WTC11 (cell line): ENCODE results near the gene KCTD21. TPM values are rescaled to one million over a fixed set of nuclear protein-coding genes. Genes with fewer than 3 reads are reported as not detected.

ENCODE experiments used
- ATAC-seq: fragments of 200-7000 bp; cut with Tn5 transposase; 2 replicates; pipeline ENCODE4 v1.10.0; 2021; ENCODE audit warnings: mild to moderate bottlenecking, moderate library complexity
- CTCF ChIA-PET: fragments of 300-600 bp; sonication (Branson Sonifier 250); formaldehyde crosslinking; loops from one replicate; lab custom pipeline; 2021; ENCODE audit warnings: antibody characterized with exemption; lab: Charles Lee
- POLR2A ChIA-PET: fragments of 350-600 bp; sonication (Branson Sonifier 250); formaldehyde crosslinking; loops from one replicate; lab custom pipeline; 2021; ENCODE audit warnings: antibody characterized with exemption; lab: Charles Lee
- DNase-seq: peaks from one replicate; pipeline ENCODE4 v3.0.0; 2021; ENCODE audit warnings: low spot score
- H3K27ac Mint-ChIP-seq: 2 replicates; pipeline ENCODE4 v1.8.0; 2021; ENCODE audit warnings: mixed read lengths
- H3K27me3 Mint-ChIP-seq: 2 replicates; pipeline ENCODE4 v1.8.0; 2021; ENCODE audit warnings: low read depth, mild to moderate bottlenecking, moderate library complexity, mixed read lengths
- H3K36me3 Mint-ChIP-seq: 2 replicates; pipeline ENCODE4 v1.8.0; 2021; ENCODE audit warnings: mixed read lengths
- H3K4me1 Mint-ChIP-seq: 2 replicates; pipeline ENCODE4 v1.8.0; 2022; ENCODE audit warnings: mixed read lengths
- H3K4me3 Mint-ChIP-seq: 2 replicates; pipeline ENCODE4 v1.8.0; 2021; ENCODE audit warnings: mild to moderate bottlenecking, moderate library complexity, mixed read lengths
- H3K9me3 Mint-ChIP-seq: 2 replicates; pipeline ENCODE4 v1.8.0; 2021; ENCODE audit warnings: mixed read lengths
- ESRRA ChIP-seq: sonication (generic); formaldehyde crosslinking; IDR thresholded peaks from 2 replicates; pipeline ENCODE4 v1.8.1; 2022; ENCODE audit warnings: mild to moderate bottlenecking, missing genetic modification reagents, borderline replicate concordance
- ETV6 ChIP-seq: sonication (generic); formaldehyde crosslinking; IDR thresholded peaks from 2 replicates; pipeline ENCODE4 v1.8.1; 2022; ENCODE audit warnings: mild to moderate bottlenecking, missing genetic modification reagents
- FOXP1 ChIP-seq: sonication (generic); formaldehyde crosslinking; IDR thresholded peaks from 2 replicates; pipeline ENCODE4 v1.8.0; 2022; ENCODE audit warnings: missing genetic modification reagents, mild to moderate bottlenecking, moderate library complexity, borderline replicate concordance
- JUN ChIP-seq: sonication (generic); formaldehyde crosslinking; IDR thresholded peaks from 2 replicates; pipeline ENCODE4 v1.8.0; 2023; ENCODE audit warnings: mild to moderate bottlenecking, missing genetic modification reagents
- KAT7 ChIP-seq: sonication (generic); formaldehyde crosslinking; IDR thresholded peaks from 2 replicates; pipeline ENCODE4 v1.8.1; 2023; ENCODE audit warnings: missing genetic modification reagents, mild to moderate bottlenecking, borderline replicate concordance
- NR1H2 ChIP-seq: sonication (generic); formaldehyde crosslinking; IDR thresholded peaks from 2 replicates; pipeline ENCODE4 v1.9.0; 2021; ENCODE audit warnings: mild to moderate bottlenecking, moderate library complexity, missing genetic modification reagents
- RORB ChIP-seq: fragments of 250-450 bp; sonication (Bioruptor Pico); IDR thresholded peaks from 2 replicates; pipeline ENCODE4 v1.9.0; 2021; ENCODE audit warnings: mild to moderate bottlenecking
- SMAD3 ChIP-seq: sonication (generic); formaldehyde crosslinking; IDR thresholded peaks from 2 replicates; pipeline ENCODE4 v1.8.0; 2022; ENCODE audit warnings: missing genetic modification reagents, mild to moderate bottlenecking, borderline replicate concordance
- TEAD4 ChIP-seq: sonication (generic); formaldehyde crosslinking; IDR thresholded peaks from 2 replicates; pipeline ENCODE4 v1.8.0; 2022; ENCODE audit warnings: mild to moderate bottlenecking, missing genetic modification reagents
- total RNA-seq: library from RNA; stranded (reverse); gene quantifications from 3 replicates; pipeline ENCODE4 v1.2.3, GENCODE V29; 2021
- TF ChIP-seq, protein P1 (sequence below): sonication (generic); formaldehyde crosslinking; IDR thresholded peaks from 2 replicates; pipeline ENCODE4 v1.8.1; 2022; ENCODE audit warnings: mild to moderate bottlenecking, moderate library complexity, missing genetic modification reagents
- TF ChIP-seq, protein P2 (sequence below): sonication (generic); formaldehyde crosslinking; IDR thresholded peaks from 2 replicates; pipeline ENCODE4 v1.8.0; 2022; ENCODE audit warnings: mild to moderate bottlenecking, missing genetic modification reagents
- TF ChIP-seq, protein P3 (sequence below): fragments of 250-450 bp; sonication (Bioruptor Pico); IDR thresholded peaks from 2 replicates; pipeline ENCODE4 v1.9.0; 2021; ENCODE audit warnings: mild to moderate bottlenecking, borderline replicate concordance
- TF ChIP-seq, protein P4 (sequence below): sonication (generic); formaldehyde crosslinking; IDR thresholded peaks from 2 replicates; pipeline ENCODE4 v1.8.1; 2023; ENCODE audit warnings: mild to moderate bottlenecking, moderate library complexity, missing genetic modification reagents
- TF ChIP-seq, protein P5 (sequence below): sonication (generic); formaldehyde crosslinking; IDR thresholded peaks from 2 replicates; pipeline ENCODE4 v1.8.1; 2022; ENCODE audit warnings: low read depth, mild to moderate bottlenecking, moderate library complexity, missing genetic modification reagents, borderline replicate concordance
- TF ChIP-seq, protein P6 (sequence below): fragments of 250-450 bp; sonication (Bioruptor Pico); IDR thresholded peaks from 2 replicates; pipeline ENCODE4 v1.9.0; 2021; ENCODE audit warnings: moderate library complexity, mild to moderate bottlenecking, inconsistent platforms, borderline replicate concordance

The KCTD21 gene
- total RNA-seq, 1 experiment from 2014 or later: 2.8 TPM

DNA sequence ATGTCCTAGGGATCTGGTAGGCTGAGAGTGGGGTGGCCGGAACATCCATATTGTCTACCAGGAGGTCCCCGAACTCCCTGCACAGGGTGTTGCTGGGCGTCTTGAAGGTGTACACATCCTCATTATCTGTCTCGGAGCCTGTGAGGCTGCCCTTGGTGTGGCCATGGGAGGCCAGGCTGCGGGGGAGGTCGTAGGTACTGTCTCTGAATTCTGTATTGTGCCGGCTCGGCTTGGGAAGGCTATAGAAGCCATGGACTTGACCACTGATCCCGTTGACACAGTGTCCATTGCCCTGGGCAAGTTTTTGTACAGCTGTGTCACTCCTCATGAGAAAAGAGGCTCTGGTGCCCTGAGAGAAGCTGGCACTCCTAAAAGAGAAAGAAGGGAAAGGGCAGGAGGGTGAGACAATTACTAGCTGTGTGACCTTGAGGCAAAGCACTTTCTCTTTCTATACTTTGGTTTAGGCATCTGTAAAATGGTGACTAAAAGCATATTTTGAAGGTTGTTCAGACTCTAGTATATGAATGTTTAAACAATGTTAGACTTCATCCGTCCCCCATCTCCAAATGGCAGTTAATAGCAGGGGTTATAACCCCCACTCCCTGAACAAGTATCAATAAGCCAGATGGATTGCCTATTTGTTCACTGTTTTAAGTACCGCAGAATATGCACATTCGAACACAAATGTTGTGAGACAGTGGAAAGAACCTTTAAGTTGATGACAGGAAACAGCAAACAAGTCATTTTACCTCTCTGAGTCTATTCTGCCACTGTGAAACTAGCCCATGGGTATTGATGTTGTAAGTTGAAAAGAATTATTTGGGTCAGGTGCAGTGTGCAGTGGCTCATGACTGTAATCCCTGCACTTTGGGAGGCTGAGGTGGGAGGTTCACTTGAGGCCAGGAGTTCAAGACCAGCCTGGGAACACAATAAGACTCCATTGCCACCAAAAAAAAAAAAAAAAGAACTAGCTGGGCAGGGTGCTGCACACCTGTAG, 38.6 kb upstream of the KCTD21 start:
- CTCF ChIA-PET: interaction anchor here (1.3 to 2.7 kb wide), 7 partner anchors 13 to 337 kb away, joined by 5 to 53 read pairs (median 10); partner anchors contain the start of genes GAB2, KCTD21 and USP35
- H3K4me1 Mint-ChIP-seq: no peaks in the 10 kb centered on the region
- TF ChIP-seq JUN (CRISPR knock-in tag) (no peak), RORB (CRISPR knock-in tag) (no peak), NR1H2 (CRISPR knock-in tag) (no peak), ETV6 (no peak), FOXP1 (CRISPR knock-in tag) (no peak), KAT7 (CRISPR knock-in tag) (no peak), SMAD3 (no peak), ESRRA (CRISPR knock-in tag) (no peak)
- TF ChIP-seq, protein P1, sequence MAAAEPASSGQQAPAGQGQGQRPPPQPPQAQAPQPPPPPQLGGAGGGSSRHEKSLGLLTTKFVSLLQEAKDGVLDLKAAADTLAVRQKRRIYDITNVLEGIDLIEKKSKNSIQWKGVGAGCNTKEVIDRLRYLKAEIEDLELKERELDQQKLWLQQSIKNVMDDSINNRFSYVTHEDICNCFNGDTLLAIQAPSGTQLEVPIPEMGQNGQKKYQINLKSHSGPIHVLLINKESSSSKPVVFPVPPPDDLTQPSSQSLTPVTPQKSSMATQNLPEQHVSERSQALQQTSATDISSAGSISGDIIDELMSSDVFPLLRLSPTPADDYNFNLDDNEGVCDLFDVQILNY (CRISPR knock-in tag): no peak
- TF ChIP-seq, protein P2, sequence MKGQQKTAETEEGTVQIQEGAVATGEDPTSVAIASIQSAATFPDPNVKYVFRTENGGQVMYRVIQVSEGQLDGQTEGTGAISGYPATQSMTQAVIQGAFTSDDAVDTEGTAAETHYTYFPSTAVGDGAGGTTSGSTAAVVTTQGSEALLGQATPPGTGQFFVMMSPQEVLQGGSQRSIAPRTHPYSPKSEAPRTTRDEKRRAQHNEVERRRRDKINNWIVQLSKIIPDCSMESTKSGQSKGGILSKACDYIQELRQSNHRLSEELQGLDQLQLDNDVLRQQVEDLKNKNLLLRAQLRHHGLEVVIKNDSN (CRISPR knock-in tag): no peak
- TF ChIP-seq, protein P3, sequence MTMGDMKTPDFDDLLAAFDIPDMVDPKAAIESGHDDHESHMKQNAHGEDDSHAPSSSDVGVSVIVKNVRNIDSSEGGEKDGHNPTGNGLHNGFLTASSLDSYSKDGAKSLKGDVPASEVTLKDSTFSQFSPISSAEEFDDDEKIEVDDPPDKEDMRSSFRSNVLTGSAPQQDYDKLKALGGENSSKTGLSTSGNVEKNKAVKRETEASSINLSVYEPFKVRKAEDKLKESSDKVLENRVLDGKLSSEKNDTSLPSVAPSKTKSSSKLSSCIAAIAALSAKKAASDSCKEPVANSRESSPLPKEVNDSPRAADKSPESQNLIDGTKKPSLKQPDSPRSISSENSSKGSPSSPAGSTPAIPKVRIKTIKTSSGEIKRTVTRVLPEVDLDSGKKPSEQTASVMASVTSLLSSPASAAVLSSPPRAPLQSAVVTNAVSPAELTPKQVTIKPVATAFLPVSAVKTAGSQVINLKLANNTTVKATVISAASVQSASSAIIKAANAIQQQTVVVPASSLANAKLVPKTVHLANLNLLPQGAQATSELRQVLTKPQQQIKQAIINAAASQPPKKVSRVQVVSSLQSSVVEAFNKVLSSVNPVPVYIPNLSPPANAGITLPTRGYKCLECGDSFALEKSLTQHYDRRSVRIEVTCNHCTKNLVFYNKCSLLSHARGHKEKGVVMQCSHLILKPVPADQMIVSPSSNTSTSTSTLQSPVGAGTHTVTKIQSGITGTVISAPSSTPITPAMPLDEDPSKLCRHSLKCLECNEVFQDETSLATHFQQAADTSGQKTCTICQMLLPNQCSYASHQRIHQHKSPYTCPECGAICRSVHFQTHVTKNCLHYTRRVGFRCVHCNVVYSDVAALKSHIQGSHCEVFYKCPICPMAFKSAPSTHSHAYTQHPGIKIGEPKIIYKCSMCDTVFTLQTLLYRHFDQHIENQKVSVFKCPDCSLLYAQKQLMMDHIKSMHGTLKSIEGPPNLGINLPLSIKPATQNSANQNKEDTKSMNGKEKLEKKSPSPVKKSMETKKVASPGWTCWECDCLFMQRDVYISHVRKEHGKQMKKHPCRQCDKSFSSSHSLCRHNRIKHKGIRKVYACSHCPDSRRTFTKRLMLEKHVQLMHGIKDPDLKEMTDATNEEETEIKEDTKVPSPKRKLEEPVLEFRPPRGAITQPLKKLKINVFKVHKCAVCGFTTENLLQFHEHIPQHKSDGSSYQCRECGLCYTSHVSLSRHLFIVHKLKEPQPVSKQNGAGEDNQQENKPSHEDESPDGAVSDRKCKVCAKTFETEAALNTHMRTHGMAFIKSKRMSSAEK (CRISPR knock-in tag): no peak
- H3K27me3 Mint-ChIP-seq: no peaks in the 10 kb centered on the region
- DNase-seq (no peak), ATAC-seq (no peak)
- H3K4me3 Mint-ChIP-seq: no peak overlapping the region
- no peak overlapping the region for H3K27ac Mint-ChIP-seq
- POLR2A ChIA-PET: interaction anchor here (0.6 kb wide), 1 partner anchor 38 kb away, joined by 6 read pairs; no protein-coding TSS in a partner anchor
- peaks cover 6% of the 10 kb centered on the region; the same call in 1 of the 2 replicates for H3K36me3 Mint-ChIP-seq
- H3K9me3 Mint-ChIP-seq: no peaks in the 10 kb centered on the region

DNA sequence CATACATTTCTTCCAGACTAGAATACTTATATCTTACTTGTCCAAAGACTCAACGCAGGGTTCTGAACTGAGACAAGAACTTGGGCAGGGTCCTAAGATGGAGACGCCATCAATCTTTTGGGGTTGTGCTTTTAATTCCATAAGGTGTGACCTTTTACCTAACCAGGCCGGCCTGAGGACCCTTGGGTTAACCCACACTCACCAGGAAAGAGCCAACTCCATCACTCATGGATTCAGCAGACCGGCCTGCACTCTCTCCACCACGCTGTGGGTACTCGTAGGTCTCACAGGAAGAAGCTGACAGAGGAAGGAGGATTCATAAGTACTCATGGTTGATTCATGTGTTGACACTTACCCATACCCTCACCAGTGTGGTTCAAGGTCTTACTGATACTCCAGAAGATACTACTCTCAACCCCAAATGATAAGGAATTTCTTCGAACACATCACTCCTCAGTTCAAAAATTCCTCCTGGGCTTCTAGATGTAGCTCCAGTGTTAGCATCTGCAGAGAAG, 36.5 kb upstream of the KCTD21 start:
- no peaks in the 10 kb centered on the region for H3K4me1 Mint-ChIP-seq
- no peak overlapping the region for H3K27ac Mint-ChIP-seq
- DNase-seq (no peak), ATAC-seq (no peak)
- H3K27me3 Mint-ChIP-seq: no peaks in the 10 kb centered on the region
- H3K36me3 Mint-ChIP-seq: peaks cover 14% of the 10 kb centered on the region
- ChIA-PET CTCF (no interaction called here), POLR2A (no interaction called here)
- TF ChIP-seq, protein P4, sequence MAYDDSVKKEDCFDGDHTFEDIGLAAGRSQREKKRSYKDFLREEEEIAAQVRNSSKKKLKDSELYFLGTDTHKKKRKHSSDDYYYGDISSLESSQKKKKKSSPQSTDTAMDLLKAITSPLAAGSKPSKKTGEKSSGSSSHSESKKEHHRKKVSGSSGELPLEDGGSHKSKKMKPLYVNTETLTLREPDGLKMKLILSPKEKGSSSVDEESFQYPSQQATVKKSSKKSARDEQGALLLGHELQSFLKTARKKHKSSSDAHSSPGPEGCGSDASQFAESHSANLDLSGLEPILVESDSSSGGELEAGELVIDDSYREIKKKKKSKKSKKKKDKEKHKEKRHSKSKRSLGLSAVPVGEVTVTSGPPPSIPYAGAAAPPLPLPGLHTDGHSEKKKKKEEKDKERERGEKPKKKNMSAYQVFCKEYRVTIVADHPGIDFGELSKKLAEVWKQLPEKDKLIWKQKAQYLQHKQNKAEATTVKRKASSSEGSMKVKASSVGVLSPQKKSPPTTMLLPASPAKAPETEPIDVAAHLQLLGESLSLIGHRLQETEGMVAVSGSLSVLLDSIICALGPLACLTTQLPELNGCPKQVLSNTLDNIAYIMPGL: no peak
- TF ChIP-seq, protein P5, sequence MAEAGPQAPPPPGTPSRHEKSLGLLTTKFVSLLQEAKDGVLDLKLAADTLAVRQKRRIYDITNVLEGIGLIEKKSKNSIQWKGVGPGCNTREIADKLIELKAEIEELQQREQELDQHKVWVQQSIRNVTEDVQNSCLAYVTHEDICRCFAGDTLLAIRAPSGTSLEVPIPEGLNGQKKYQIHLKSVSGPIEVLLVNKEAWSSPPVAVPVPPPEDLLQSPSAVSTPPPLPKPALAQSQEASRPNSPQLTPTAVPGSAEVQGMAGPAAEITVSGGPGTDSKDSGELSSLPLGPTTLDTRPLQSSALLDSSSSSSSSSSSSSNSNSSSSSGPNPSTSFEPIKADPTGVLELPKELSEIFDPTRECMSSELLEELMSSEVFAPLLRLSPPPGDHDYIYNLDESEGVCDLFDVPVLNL (CRISPR knock-in tag): no peak
- TF ChIP-seq, protein P6, sequence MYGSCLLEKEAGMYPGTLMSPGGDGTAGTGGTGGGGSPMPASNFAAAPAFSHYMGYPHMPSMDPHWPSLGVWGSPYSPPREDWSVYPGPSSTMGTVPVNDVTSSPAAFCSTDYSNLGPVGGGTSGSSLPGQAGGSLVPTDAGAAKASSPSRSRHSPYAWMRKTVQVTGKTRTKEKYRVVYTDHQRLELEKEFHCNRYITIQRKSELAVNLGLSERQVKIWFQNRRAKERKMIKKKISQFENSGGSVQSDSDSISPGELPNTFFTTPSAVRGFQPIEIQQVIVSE (CRISPR knock-in tag): no peak
- no peak for TF ChIP-seq TEAD4
- no peak overlapping the region for H3K4me3 Mint-ChIP-seq
- H3K9me3 Mint-ChIP-seq: no peaks in the 10 kb centered on the region
